GM19438 (cell line): Measurements from ENCODE around the gene GRM1.

Source experiments
- ATAC-seq: cut with Tn5 transposase; IDR thresholded peaks from one replicate; pipeline ENCODE4 v1.9.1; 2021; ENCODE audit warnings: low read depth; ENCODE audit not compliant: unreplicated experiment

The GRM1 gene

GRCh38 chr6:146028851-146029572 is at the start of gene GRM1:
GRM1 (plus strand) TSS chr6:146029062; CDS start chr6:146029518, 456 bp downstream.
- ATAC-seq = no peak

- ATAC-seq = no peak
These were observed 19.5 kb upstream of the GRM1 start for GRCh38 chr6:146009338-146009737.

GRCh38 chr6:146014233-146014632 is 14.6 kb upstream of the GRM1 start:
- no peak for ATAC-seq

GRCh38 chr6:146017672-146018071 is 11.2 kb upstream of the GRM1 start:
- ATAC-seq = no peak

GRCh38 chr6:146026873-146027272 is 2.0 kb upstream of the GRM1 start:
- ATAC-seq = no peak

GRCh38 chr6:146027586-146028251 is 1.1 kb upstream of the GRM1 start:
- peak; percentile 27 for ATAC-seq

GRCh38 chr6:146028252-146028795 is 538 bp upstream of the GRM1 start:
- peak; percentile 76 for ATAC-seq

- no peak for ATAC-seq
These were observed 817 bp downstream of the GRM1 start for GRCh38 chr6:146029573-146030184.

GRCh38 chr6:146032387-146032786 is 3.5 kb downstream of the GRM1 start:
- ATAC-seq = no peak

GRCh38 chr6:146040360-146040759 is 11.5 kb downstream of the GRM1 start:
- no peak for ATAC-seq

GRCh38 chr6:146041282-146041681 is 12.4 kb downstream of the GRM1 start:
- no peak for ATAC-seq

- no peak for ATAC-seq
These were observed 18.5 kb downstream of the GRM1 start for GRCh38 chr6:146047371-146047770.

- ATAC-seq = no peak
These were observed 21.3 kb downstream of the GRM1 start for GRCh38 chr6:146050168-146050567.

GRCh38 chr6:146056506-146056905 is 27.6 kb downstream of the GRM1 start:
- ATAC-seq = no peak

GRCh38 chr6:146065690-146066089 is 36.8 kb downstream of the GRM1 start:
- no peak for ATAC-seq

- ATAC-seq = no peak
These were observed 37.6 kb downstream of the GRM1 start for GRCh38 chr6:146066506-146066905.

GRCh38 chr6:146071781-146072180 is 42.9 kb downstream of the GRM1 start:
- ATAC-seq = no peak

GRCh38 chr6:146077992-146078391 is 49.1 kb downstream of the GRM1 start:
- no peak for ATAC-seq

- no peak for ATAC-seq
These were observed 58.5 kb downstream of the GRM1 start for GRCh38 chr6:146087386-146087785.

- no peak for ATAC-seq
These were observed 61.6 kb downstream of the GRM1 start for GRCh38 chr6:146090474-146090873.

- no peak for ATAC-seq
These were observed 64.3 kb downstream of the GRM1 start for GRCh38 chr6:146092961-146093686.
